CD8-positive, alpha-beta memory T cell (primary cell): ENCODE measurements around the gene TMEM259. TPM values are rescaled to one million over a fixed set of nuclear protein-coding genes. Genes with fewer than 3 reads are reported as not detected.

Experiments
- CTCF ChIA-PET: fragments of 350-600 bp; sonication (Branson Sonifier 250); formaldehyde crosslinking; loops from one replicate; lab custom pipeline; 2021; ENCODE audit warnings: antibody characterized with exemption; lab: Charles Lee
- POLR2A ChIA-PET: fragments of 350-600 bp; sonication (Branson Sonifier 250); formaldehyde crosslinking; loops from one replicate; lab custom pipeline; 2021; ENCODE audit warnings: antibody characterized with exemption; lab: Charles Lee
- DNase-seq, 5 donors: peaks; one replicate each; pipeline versions ENCODE4 v3.0.0 to v3.0.0-alpha.2; 2020 to 2022; ENCODE audit warnings: mixed read lengths in 1 of 5
- H3K27ac ChIP-seq: one replicate; pipeline ENCODE4 v1.7.0; 2013; ENCODE audit warnings: low read depth, mild to moderate bottlenecking, low read length, moderate library complexity
- H3K27me3 ChIP-seq: 2 replicates; pipeline ENCODE4 v1.7.0; 2013; ENCODE audit warnings: low read length, mild to moderate bottlenecking; ENCODE audit not compliant: insufficient read depth, poor library complexity, severe bottlenecking
- H3K36me3 ChIP-seq: 2 replicates; pipeline ENCODE4 v1.7.0; 2013; ENCODE audit warnings: mild to moderate bottlenecking, low read length, moderate library complexity; ENCODE audit not compliant: insufficient read depth
- H3K4me1 ChIP-seq: 2 replicates; pipeline ENCODE4 v1.7.0; 2013; ENCODE audit warnings: mild to moderate bottlenecking, low read length, moderate library complexity; ENCODE audit not compliant: insufficient read depth
- H3K4me3 ChIP-seq: 2 replicates; pipeline ENCODE4 v1.7.0; 2013; ENCODE audit warnings: mild to moderate bottlenecking, low read length
- H3K9me3 ChIP-seq: 2 replicates; pipeline ENCODE4 v1.7.0; 2013; ENCODE audit warnings: mild to moderate bottlenecking, low read length
- H3K27ac Mint-ChIP-seq, 8 donors: one replicate each; pipeline ENCODE4 v1.8.0; 2020 to 2021; ENCODE audit warnings: mixed read lengths in 8 of 8, mild to moderate bottlenecking in 6 of 8, inconsistent platforms in 3 of 8, moderate library complexity in 3 of 8
- H3K27me3 Mint-ChIP-seq, 2 donors: one replicate each; pipeline ENCODE4 v1.8.0; 2020 to 2021; ENCODE audit warnings: mixed read lengths in 2 of 2, mild to moderate bottlenecking in 1 of 2, moderate library complexity in 1 of 2
- H3K36me3 Mint-ChIP-seq, 3 donors: one replicate each; pipeline ENCODE4 v1.8.0; 2020 to 2021; ENCODE audit warnings: mixed read lengths in 3 of 3, inconsistent platforms in 1 of 3, mild to moderate bottlenecking in 1 of 3
- H3K4me1 Mint-ChIP-seq, 3 donors: one replicate each; pipeline ENCODE4 v1.8.0; 2020 to 2021; ENCODE audit warnings: mixed read lengths in 3 of 3, inconsistent platforms in 1 of 3, mild to moderate bottlenecking in 1 of 3
- H3K4me3 Mint-ChIP-seq, 7 donors: one replicate each; pipeline ENCODE4 v1.8.0; 2020 to 2021; ENCODE audit warnings: mixed read lengths in 7 of 7, mild to moderate bottlenecking in 6 of 7, moderate library complexity in 4 of 7, inconsistent platforms in 2 of 7
- H3K9me3 Mint-ChIP-seq, 5 donors: one replicate each; pipeline ENCODE4 v1.8.0; 2020 to 2022; ENCODE audit warnings: mixed read lengths in 5 of 5, mild to moderate bottlenecking in 3 of 5, moderate library complexity in 2 of 5, inconsistent platforms in 1 of 5
- polyA plus RNA-seq: library from polyadenylated mRNA; unstranded; fragments of 300-500 nt; fragmentation: Illumina TruSeq; gene quantifications from one replicate; pipeline ENCODE4 v1.2.3, GENCODE V29; 2021
- total RNA-seq, 2 experiments: library from RNA; stranded (reverse); gene quantifications; one replicate each; pipeline ENCODE4 v1.2.3, GENCODE V29; 2021

Gene TMEM259
- total and polyA plus RNA-seq, 3 experiments from 2014 or later: 84.6 to 157 (median 151) TPM

GRCh38 chr19:1037621-1038064 lies 16.7 kb upstream of the TMEM259 start:
- no peaks in the 10 kb centered on the region for H3K27me3 ChIP-seq
- ChIA-PET CTCF (interaction anchor here (1.6 to 2.8 kb wide), 5 partner anchors 9 to 30 kb away, joined by 5 to 11 read pairs (median 5); partner anchors contain the start of genes ARHGAP45 and CNN2), POLR2A (interaction anchor here (0.5 to 6.7 kb wide), 9 partner anchors 9 to 167 kb away, joined by 3 to 134 read pairs (median 10); partner anchors contain the start of genes ARHGAP45, CNN2 and RNU6-2)
- no peaks in the 10 kb centered on the region for H3K9me3 Mint-ChIP-seq
- H3K4me3 ChIP-seq: peak overlapping the region; percentile 34
- peaks cover 2 to 58% (median 6%) of the 10 kb centered on the region in 3 donors for H3K36me3 Mint-ChIP-seq
- peaks cover 49 to 68% (median 52%) of the 10 kb centered on the region in 3 donors for H3K4me1 Mint-ChIP-seq
- H3K4me1 ChIP-seq: peaks cover 55% of the 10 kb centered on the region
- peaks cover 22% of the 10 kb centered on the region for H3K36me3 ChIP-seq
- DNase-seq: peak in 1 of 5 donors; percentile 38
- H3K27ac Mint-ChIP-seq: peak overlapping the region; percentile 85 to 98 (median 92)
- H3K27ac ChIP-seq: peak overlapping the region; percentile 53
- no peaks in the 10 kb centered on the region for H3K9me3 ChIP-seq
- peaks cover 0 to 1% of the 10 kb centered on the region in 2 donors for H3K27me3 Mint-ChIP-seq
- H3K4me3 Mint-ChIP-seq: peak overlapping the region in 6 of 7 donors; percentile 75 to 100 (median 97)

DNA sequence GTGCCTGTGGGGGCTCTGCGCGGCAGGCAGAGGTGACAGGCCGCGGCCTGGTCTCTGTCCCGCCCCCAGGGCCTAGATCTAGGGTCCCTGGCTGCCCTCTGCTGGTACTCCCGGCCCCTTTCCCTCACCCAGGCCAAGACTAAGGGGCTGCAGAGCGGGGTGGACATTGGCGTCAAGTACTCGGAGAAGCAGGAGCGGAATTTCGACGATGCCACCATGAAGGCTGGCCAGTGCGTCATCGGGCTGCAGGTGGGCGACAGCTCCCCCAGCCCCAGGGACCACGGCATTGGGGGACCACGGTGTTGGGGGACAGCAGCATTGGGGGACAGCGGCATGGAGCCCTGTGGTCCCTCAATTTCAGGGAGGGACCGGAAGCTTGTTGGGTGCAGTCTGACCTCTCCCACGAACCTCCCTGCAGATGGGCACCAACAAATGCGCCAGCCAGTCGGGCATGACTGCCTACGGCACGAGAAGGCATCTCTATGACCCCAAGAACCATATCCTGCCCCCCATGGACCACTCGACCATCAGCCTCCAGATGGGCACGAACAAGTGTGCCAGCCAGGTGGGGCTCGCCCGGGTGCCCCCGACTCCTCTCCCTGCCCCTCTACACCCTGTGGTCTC lies 15.2 kb upstream of the TMEM259 start:
- peak in 2 of 5 donors; percentile 21 to 47 for DNase-seq

DNA sequence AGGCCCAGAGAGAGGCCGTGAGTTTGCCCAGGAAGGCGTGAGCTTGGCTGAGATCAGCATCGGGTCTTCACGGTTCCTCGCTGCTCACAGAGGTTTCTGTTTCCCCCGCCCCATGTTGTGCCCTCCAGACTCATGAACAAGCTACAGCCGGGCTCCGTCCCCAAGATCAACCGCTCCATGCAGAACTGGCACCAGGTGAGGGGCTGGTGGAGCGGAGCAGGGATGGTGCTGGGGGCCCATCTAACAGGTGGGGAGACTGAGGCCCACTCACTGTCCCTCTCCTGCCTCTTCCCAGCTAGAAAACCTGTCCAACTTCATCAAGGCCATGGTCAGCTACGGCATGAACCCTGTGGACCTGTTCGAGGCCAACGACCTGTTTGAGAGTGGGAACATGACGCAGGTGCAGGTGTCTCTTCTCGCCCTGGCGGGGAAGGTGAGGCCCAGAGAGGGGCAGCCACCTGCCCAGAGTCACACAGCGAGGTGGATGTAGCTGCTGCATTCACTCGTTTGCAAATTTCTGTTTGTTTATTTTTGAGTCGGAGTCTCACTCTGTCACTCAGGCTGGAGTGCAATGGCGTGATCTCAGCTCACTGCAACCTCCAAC lies 11.4 kb upstream of the TMEM259 start:
- Mint-ChIP-seq H3K27ac (peak overlapping the region in 7 of 8 donors; percentile 46 to 98 (median 77)), H3K4me3 (peak overlapping the region in 3 of 7 donors; percentile 1 to 47 (median 44)), H3K27me3 (peaks cover 0 to 5% of the 10 kb centered on the region in 2 donors), H3K4me1 (peaks cover 28 to 53% (median 35%) of the 10 kb centered on the region in 3 donors), H3K36me3 (peaks cover 0 to 51% (median 7%) of the 10 kb centered on the region in 3 donors), H3K9me3 (no peaks in the 10 kb centered on the region)
- H3K27me3 ChIP-seq: no peaks in the 10 kb centered on the region
- POLR2A ChIA-PET: interaction anchor here (0.6 to 9.2 kb wide), 6 partner anchors 16 to 55 kb away, joined by 3 to 143 read pairs (median 5); no protein-coding TSS in a partner anchor
- no peaks in the 10 kb centered on the region for H3K9me3 ChIP-seq
- H3K4me1 ChIP-seq: peaks cover 49% of the 10 kb centered on the region
- no peak for DNase-seq
- CTCF ChIA-PET: interaction anchor here (1.1 to 8.4 kb wide), 4 partner anchors 11 to 34 kb away, joined by 3 to 62 read pairs (median 4); partner anchors contain the start of genes ARHGAP45, GRIN3B and RNU6-2
- H3K27ac ChIP-seq: no peak overlapping the region
- H3K36me3 ChIP-seq: peaks cover 27% of the 10 kb centered on the region
- no peak overlapping the region for H3K4me3 ChIP-seq

More for the DNA sequence above, 15.2 kb upstream of the TMEM259 start:
- H3K9me3 Mint-ChIP-seq: no peaks in the 10 kb centered on the region
- H3K4me1 Mint-ChIP-seq: peaks cover 46 to 65% (median 53%) of the 10 kb centered on the region in 3 donors
- ChIA-PET POLR2A (interaction anchor here (1.2 to 6.7 kb wide), 4 partner anchors 8 to 52 kb away, joined by 6 to 134 read pairs (median 8); partner anchors contain the start of genes ARHGAP45 and CNN2), CTCF (interaction anchor here (1.0 to 2.8 kb wide), 7 partner anchors 7 to 158 kb away, joined by 3 to 11 read pairs (median 5); partner anchors contain the start of gene CNN2)
- H3K9me3 ChIP-seq: no peaks in the 10 kb centered on the region
- no peaks in the 10 kb centered on the region for H3K27me3 ChIP-seq
- peaks cover 2 to 61% (median 6%) of the 10 kb centered on the region in 3 donors for H3K36me3 Mint-ChIP-seq
- H3K27ac Mint-ChIP-seq: peak overlapping the region in 7 of 8 donors; percentile 29 to 86 (median 58)
- H3K36me3 ChIP-seq: peaks cover 27% of the 10 kb centered on the region
- H3K4me3 ChIP-seq: no peak overlapping the region
- peaks cover 0 to 1% of the 10 kb centered on the region in 2 donors for H3K27me3 Mint-ChIP-seq
- H3K27ac ChIP-seq: no peak overlapping the region
- peaks cover 53% of the 10 kb centered on the region for H3K4me1 ChIP-seq
- peak overlapping the region in 3 of 7 donors; percentile 44 to 57 (median 48) for H3K4me3 Mint-ChIP-seq

GRCh38 chr19:1028062-1028926 lies 7.4 kb upstream of the TMEM259 start:
- H3K27me3 ChIP-seq: no peaks in the 10 kb centered on the region
- Mint-ChIP-seq H3K9me3 (no peaks in the 10 kb centered on the region), H3K27me3 (peaks cover 0 to 4% of the 10 kb centered on the region in 2 donors), H3K36me3 (peaks cover 0 to 38% (median 7%) of the 10 kb centered on the region in 3 donors), H3K4me3 (peak overlapping the region; percentile 95 to 99 (median 98)), H3K4me1 (peaks cover 31 to 47% (median 32%) of the 10 kb centered on the region in 3 donors), H3K27ac (peak overlapping the region; percentile 87 to 98 (median 92))
- peak overlapping the region; percentile 89 for H3K27ac ChIP-seq
- ChIA-PET CTCF (interaction anchor here (0.9 to 8.4 kb wide), 13 partner anchors 8 to 241 kb away, joined by 3 to 62 read pairs (median 6); partner anchors contain the start of genes ABCA7, ARHGAP45 and CIRBP), POLR2A (interaction anchor here (0.5 to 9.2 kb wide), 18 partner anchors 11 to 1579 kb away, joined by 3 to 143 read pairs (median 4); partner anchors contain the start of genes ABCA7, ARHGAP45, CIRBP and GZMM)
- peaks cover 44% of the 10 kb centered on the region for H3K4me1 ChIP-seq
- no peaks in the 10 kb centered on the region for H3K9me3 ChIP-seq
- H3K4me3 ChIP-seq: peak overlapping the region; percentile 92
- H3K36me3 ChIP-seq: peaks cover 15% of the 10 kb centered on the region
- DNase-seq: peak; percentile 49 to 82 (median 66)

- Mint-ChIP-seq H3K4me3 (peak overlapping the region; percentile 95 to 99 (median 98)), H3K27ac (peak overlapping the region; percentile 89 to 99 (median 95)), H3K36me3 (peaks cover 0 to 31% (median 7%) of the 10 kb centered on the region in 3 donors), H3K4me1 (peaks cover 27 to 44% (median 27%) of the 10 kb centered on the region in 3 donors), H3K9me3 (no peaks in the 10 kb centered on the region), H3K27me3 (peaks cover 0 to 4% of the 10 kb centered on the region in 2 donors)
- H3K9me3 ChIP-seq: no peaks in the 10 kb centered on the region
- H3K27me3 ChIP-seq: no peaks in the 10 kb centered on the region
- peak overlapping the region; percentile 92 for H3K4me3 ChIP-seq
- H3K4me1 ChIP-seq: peaks cover 38% of the 10 kb centered on the region
- peaks cover 10% of the 10 kb centered on the region for H3K36me3 ChIP-seq
- ChIA-PET CTCF (interaction anchor here (0.8 to 8.4 kb wide), 12 partner anchors 9 to 242 kb away, joined by 3 to 62 read pairs (median 4); partner anchors contain the start of genes ABCA7, ARHGAP45 and CIRBP), POLR2A (interaction anchor here (0.5 to 9.2 kb wide), 13 partner anchors 12 to 484 kb away, joined by 3 to 143 read pairs (median 4); partner anchors contain the start of genes ABCA7, ARHGAP45, CIRBP and GZMM)
- peak overlapping the region; percentile 89 for H3K27ac ChIP-seq
- DNase-seq: no peak
Observed at GRCh38 chr19:1027650-1028061, 6.7 kb upstream of the TMEM259 start.

- CTCF ChIA-PET: interaction anchor here (0.8 to 8.4 kb wide), 16 partner anchors 9 to 242 kb away, joined by 3 to 62 read pairs (median 4); partner anchors contain the start of genes ABCA7, ARHGAP45, CIRBP and WDR18
- H3K27ac ChIP-seq: peak overlapping the region; percentile 89
Observed at GRCh38 chr19:1026783-1027649, 6.1 kb upstream of the TMEM259 start.

More at GRCh38 chr19:1026783-1027649, 6.1 kb upstream of the TMEM259 start:
- H3K4me1 ChIP-seq: peaks cover 38% of the 10 kb centered on the region
- peak in 2 of 5 donors; percentile 33 to 51 for DNase-seq
- H3K9me3 ChIP-seq: no peaks in the 10 kb centered on the region
- H3K27me3 Mint-ChIP-seq: peaks cover 0 to 4% of the 10 kb centered on the region in 2 donors
- H3K4me1 Mint-ChIP-seq: peaks cover 23 to 40% (median 27%) of the 10 kb centered on the region in 3 donors
- no peaks in the 10 kb centered on the region for H3K9me3 Mint-ChIP-seq
- H3K4me3 ChIP-seq: peak overlapping the region; percentile 92
- H3K36me3 Mint-ChIP-seq: peaks cover 0 to 25% (median 7%) of the 10 kb centered on the region in 3 donors
- no peaks in the 10 kb centered on the region for H3K27me3 ChIP-seq
- peaks cover 4% of the 10 kb centered on the region for H3K36me3 ChIP-seq
- peak overlapping the region; percentile 82 to 99 (median 96) for H3K27ac Mint-ChIP-seq
- POLR2A ChIA-PET: interaction anchor here (0.6 to 9.2 kb wide), 13 partner anchors 8 to 483 kb away, joined by 3 to 143 read pairs (median 6); partner anchors contain the start of genes ABCA7, ARHGAP45, CIRBP and GZMM
- H3K4me3 Mint-ChIP-seq: peak overlapping the region; percentile 95 to 99 (median 98)
